ENCODE results near the gene CNTROB.
A peak's percentile ranks its signal among the peaks of the same experiment; 100 is the strongest.

Gene CNTROB

GRCh38 chr17:7931709-7932482, at the start of gene CNTROB, which contains the start of gene TRAPPC1:
CNTROB (plus strand) TSS chr17:7932206; CDS start chr17:7933080, 874 bp downstream.
TRAPPC1 (minus strand) TSS chr17:7931946; CDS start chr17:7931829, 117 bp downstream.
- peak within 1 kb of the TSS; percentile 87 to 98 for H3K4me3 ChIP-seq (replicated peaks in 1 of 2; ENCODE audit: low read depth in 2 of 2, low read length in 2 of 2)

GRCh38 chr17:7882629-7883028, 49.4 kb upstream of the CNTROB start:
- no peak overlapping the region for H3K4me3 ChIP-seq (replicated peaks in 1 of 2; ENCODE audit: low read depth in 2 of 2, low read length in 2 of 2)
- TF ChIP-seq CTCF (IDR thresholded peaks at IDR 0.05; ENCODE audit: low read depth, low read length) = no peak
- no peak for DNase-seq (ENCODE audit: low read depth in 2 of 2)

More at GRCh38 chr17:7931709-7932482, at the start of gene CNTROB, which contains the start of gene TRAPPC1:
- DNase-seq (ENCODE audit: low read depth in 2 of 2) = peak; percentile 99
- no peak for TF ChIP-seq CTCF (IDR thresholded peaks at IDR 0.05; ENCODE audit: low read depth, low read length)

GRCh38 chr17:7883781-7884386, 48.1 kb upstream of the CNTROB start:
- no peak for TF ChIP-seq CTCF (IDR thresholded peaks at IDR 0.05; ENCODE audit: low read depth, low read length)
- DNase-seq (ENCODE audit: low read depth in 2 of 2) = peak; percentile 42 to 43
- peak overlapping the region; percentile 31 to 86 for H3K4me3 ChIP-seq (replicated peaks in 1 of 2; ENCODE audit: low read depth in 2 of 2, low read length in 2 of 2)

GRCh38 chr17:7884581-7885366, 47.2 kb upstream of the CNTROB start:
- H3K4me3 ChIP-seq (replicated peaks in 1 of 2; ENCODE audit: low read depth in 2 of 2, low read length in 2 of 2) = peak overlapping the region; percentile 85 to 86
- no peak for DNase-seq (ENCODE audit: low read depth in 2 of 2)
- no peak for TF ChIP-seq CTCF (IDR thresholded peaks at IDR 0.05; ENCODE audit: low read depth, low read length)

GRCh38 chr17:7885367-7886226, 46.4 kb upstream of the CNTROB start:
- DNase-seq (ENCODE audit: low read depth in 2 of 2) = peak; percentile 10 to 38
- H3K4me3 ChIP-seq (replicated peaks in 1 of 2; ENCODE audit: low read depth in 2 of 2, low read length in 2 of 2) = peak overlapping the region; percentile 85 to 86
- TF ChIP-seq CTCF (IDR thresholded peaks at IDR 0.05; ENCODE audit: low read depth, low read length) = no peak
